ENCODE results near the gene DAPK2.

Gene DAPK2

DNA sequence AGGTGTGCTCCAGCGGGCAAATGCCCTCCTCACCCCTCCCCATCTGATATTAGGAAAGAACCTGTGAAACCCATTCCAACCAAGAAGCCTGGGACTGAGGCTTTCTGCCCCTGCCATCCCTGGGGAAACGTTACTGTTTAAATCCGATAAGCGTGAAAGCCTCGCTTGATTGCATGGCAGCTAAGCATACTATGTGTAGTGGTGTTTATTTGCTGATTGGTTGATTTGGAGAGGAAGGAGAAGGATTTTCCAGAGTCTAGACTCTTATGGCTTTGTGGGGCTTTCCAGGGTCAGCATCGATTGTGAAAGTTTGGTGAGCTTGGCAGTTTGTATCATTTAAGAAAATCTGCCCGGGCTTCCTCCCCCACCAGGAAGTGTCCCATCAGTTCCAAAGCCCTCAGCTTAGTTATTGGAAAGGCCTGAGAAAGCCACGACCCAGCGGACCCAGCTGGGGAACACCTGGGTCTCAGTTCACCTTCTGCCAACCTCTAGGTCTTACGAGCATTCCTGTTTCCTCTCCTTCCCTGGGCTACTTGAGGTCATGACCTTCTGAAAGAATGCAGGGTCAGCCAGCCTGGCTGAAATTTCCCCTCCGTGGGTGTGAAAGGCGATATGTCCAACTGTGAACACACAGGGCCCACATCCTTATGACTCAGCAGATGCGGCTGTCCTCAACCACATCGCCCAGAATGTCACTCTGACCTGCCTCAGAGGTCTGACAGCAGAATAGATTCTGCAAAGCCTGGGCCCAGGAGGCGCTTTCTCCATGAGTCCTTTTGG, 149.8 kb downstream of the DAPK2 start:
- no peak overlapping the region for H3K4me3 ChIP-seq (ENCODE audit: low read length)
- H2AFZ ChIP-seq (ENCODE audit: low read depth, low read length) = no peak overlapping the region
- H3K36me3 ChIP-seq (ENCODE audit: insufficient read depth, low read length) = no peaks in the 10 kb centered on the region

DNA sequence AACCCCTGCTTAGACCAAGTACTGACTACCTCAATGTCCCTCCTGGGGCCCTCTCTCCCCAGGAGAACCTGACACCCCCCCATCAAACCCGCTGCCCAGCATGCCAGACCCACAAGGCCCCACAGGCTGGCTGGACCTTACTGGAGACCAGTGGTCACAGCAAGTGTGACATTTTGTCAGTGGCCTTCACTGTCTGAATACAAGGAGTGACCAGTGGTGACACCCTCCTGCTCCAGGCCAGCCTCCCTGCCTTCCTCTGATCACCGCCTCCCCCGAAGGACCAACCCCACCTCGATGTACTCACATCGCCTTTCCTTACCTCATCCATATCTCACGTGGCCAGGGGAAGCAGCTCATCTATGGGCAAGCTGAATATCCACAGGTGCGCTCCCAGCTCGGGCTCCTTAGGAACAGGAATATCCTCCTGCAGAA, 150.5 kb downstream of the DAPK2 start:
- H3K27me3 ChIP-seq (ENCODE audit: insufficient read depth, low read length) = no peaks in the 10 kb centered on the region
- no peaks in the 10 kb centered on the region for H3K36me3 ChIP-seq (ENCODE audit: insufficient read depth, low read length)
- no peak overlapping the region for H3K4me3 ChIP-seq (ENCODE audit: low read length)
- no peak overlapping the region for H2AFZ ChIP-seq (ENCODE audit: low read depth, low read length)
- no peaks in the 10 kb centered on the region for H3K9me3 ChIP-seq (ENCODE audit: low read length)
- H3K4me1 ChIP-seq (ENCODE audit: insufficient read depth, low read length) = peaks cover 12% of the 10 kb centered on the region

More for the DNA sequence above, 149.8 kb downstream of the DAPK2 start:
- H3K9me3 ChIP-seq (ENCODE audit: low read length) = no peaks in the 10 kb centered on the region
- peaks cover 12% of the 10 kb centered on the region for H3K4me1 ChIP-seq (ENCODE audit: insufficient read depth, low read length)
- no peaks in the 10 kb centered on the region for H3K27me3 ChIP-seq (ENCODE audit: insufficient read depth, low read length)

DNA sequence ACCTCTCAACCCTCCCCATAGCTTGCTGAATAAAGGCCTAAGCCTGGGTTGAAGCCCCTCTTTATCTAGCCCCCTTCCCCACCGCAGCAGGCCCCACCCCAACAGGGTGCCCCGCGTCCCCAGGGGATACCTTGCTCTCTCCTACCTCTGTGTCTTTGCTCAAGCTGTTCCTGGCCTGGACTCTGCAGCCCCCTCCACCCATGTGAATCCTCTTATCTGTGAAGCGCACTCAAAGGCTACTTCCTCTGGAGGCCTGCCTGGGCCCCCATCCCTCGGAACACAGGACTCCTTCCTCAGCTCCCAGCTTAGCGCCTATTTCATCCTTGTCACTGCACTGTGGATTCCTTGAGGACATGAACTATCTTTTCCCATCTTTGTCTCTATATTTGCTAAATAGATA, 151.1 kb downstream of the DAPK2 start:
- Histone ChIP-seq H3K27me3 (ENCODE audit: insufficient read depth, low read length) (no peaks in the 10 kb centered on the region), H2AFZ (ENCODE audit: low read depth, low read length) (no peak overlapping the region), H3K4me3 (ENCODE audit: low read length) (no peak overlapping the region), H3K36me3 (ENCODE audit: insufficient read depth, low read length) (no peaks in the 10 kb centered on the region), H3K4me1 (ENCODE audit: insufficient read depth, low read length) (peaks cover 12% of the 10 kb centered on the region), H3K9me3 (ENCODE audit: low read length) (no peaks in the 10 kb centered on the region)

DNA sequence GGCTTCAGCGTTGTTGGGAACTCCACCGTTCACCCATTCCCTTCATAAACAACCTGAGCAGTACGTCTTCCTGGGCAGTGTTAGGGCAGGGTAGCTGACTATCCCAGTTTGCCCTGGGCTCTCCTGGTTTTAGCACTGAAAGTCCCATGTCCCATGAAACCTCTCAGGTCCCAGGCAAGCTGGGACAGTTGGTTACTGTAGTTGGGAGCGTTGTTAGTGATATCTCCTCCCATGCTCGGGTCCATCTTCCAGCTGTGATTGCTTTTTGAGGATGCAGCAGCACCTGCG, 151.7 kb downstream of the DAPK2 start:
- Histone ChIP-seq H2AFZ (ENCODE audit: low read depth, low read length) (no peak overlapping the region), H3K9me3 (ENCODE audit: low read length) (no peaks in the 10 kb centered on the region), H3K36me3 (ENCODE audit: insufficient read depth, low read length) (no peaks in the 10 kb centered on the region), H3K4me1 (ENCODE audit: insufficient read depth, low read length) (peaks cover 12% of the 10 kb centered on the region), H3K4me3 (ENCODE audit: low read length) (no peak overlapping the region), H3K27me3 (ENCODE audit: insufficient read depth, low read length) (no peaks in the 10 kb centered on the region)

DNA sequence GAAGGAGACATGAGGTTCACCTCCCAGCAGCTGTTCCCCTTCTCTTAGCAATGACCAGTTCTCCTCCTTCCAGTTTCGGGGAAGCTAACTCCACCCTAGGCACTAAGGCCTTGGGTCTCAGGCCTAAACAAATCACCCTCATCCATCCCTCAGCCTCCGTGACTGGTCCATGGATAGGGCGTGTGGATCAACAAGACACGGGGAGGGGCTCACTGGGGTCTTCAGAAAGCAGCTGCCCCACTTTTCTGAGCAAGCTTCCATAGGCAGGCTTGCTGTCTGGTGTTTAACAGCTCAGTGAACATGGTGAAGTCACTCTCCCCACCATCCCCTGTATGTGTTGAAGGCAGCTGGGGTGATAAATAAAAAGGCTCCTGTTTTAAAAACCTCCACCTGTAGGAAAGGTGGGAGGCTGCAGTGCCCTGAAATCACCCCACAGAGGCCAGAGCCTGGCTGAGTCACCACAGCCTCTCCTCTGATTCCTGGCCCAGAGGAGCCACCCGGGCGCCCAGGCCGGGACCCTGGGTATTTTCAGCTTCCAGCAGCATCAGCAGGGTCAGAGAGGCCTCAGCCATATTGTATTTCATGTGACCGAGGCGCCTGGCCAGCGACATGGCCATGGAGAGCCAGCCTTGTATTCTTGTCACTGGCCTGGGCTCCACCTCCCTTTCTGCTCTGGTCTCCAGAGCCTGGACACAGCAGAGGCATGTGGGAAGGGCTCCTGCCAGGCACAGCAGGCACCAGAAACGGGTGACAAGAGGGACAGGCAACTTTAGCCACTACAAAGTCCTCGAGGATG, 152.2 kb downstream of the DAPK2 start:
- H3K27me3 ChIP-seq (ENCODE audit: insufficient read depth, low read length) = no peaks in the 10 kb centered on the region
- peaks cover 12% of the 10 kb centered on the region for H3K4me1 ChIP-seq (ENCODE audit: insufficient read depth, low read length)
- no peaks in the 10 kb centered on the region for H3K36me3 ChIP-seq (ENCODE audit: insufficient read depth, low read length)
- no peak overlapping the region for H3K4me3 ChIP-seq (ENCODE audit: low read length)
- no peaks in the 10 kb centered on the region for H3K9me3 ChIP-seq (ENCODE audit: low read length)
- no peak overlapping the region for H2AFZ ChIP-seq (ENCODE audit: low read depth, low read length)

DNA sequence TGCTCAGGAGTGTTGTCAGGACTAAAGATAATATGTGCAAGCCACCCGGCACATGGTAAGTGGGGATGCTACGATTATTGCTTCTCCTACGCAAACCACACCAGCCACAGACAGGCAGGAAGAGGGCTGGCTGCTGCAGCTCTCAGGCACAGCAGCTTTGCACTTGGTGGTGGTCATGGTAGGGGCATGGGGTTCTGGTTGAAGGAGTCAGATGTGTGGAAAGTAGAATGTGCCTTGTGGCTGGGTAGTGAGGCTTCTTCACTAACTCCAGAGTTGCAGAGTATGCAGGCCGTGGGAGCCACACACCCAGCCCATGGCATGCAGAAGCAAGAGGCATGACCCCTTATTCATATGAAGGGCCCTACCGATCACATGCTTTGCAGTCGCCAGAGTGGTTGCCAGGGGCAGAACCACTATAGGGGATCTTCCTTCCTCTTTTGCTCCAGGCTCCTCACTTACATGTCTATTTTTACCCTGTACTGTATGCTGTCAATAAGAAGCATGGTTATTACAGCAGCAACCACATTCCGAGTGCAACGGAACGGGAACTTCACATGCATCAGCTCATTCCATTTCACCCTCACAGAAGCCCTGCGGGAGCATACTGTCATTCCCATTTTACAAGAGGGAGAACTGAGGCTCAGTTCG, 153.4 kb downstream of the DAPK2 start:
- no peak overlapping the region for H3K4me3 ChIP-seq (ENCODE audit: low read length)
- H2AFZ ChIP-seq (ENCODE audit: low read depth, low read length) = no peak overlapping the region
- no peaks in the 10 kb centered on the region for H3K36me3 ChIP-seq (ENCODE audit: insufficient read depth, low read length)
- H3K4me1 ChIP-seq (ENCODE audit: insufficient read depth, low read length) = peaks cover 12% of the 10 kb centered on the region
- H3K27me3 ChIP-seq (ENCODE audit: insufficient read depth, low read length) = no peaks in the 10 kb centered on the region
- H3K9me3 ChIP-seq (ENCODE audit: low read length) = no peaks in the 10 kb centered on the region

DNA sequence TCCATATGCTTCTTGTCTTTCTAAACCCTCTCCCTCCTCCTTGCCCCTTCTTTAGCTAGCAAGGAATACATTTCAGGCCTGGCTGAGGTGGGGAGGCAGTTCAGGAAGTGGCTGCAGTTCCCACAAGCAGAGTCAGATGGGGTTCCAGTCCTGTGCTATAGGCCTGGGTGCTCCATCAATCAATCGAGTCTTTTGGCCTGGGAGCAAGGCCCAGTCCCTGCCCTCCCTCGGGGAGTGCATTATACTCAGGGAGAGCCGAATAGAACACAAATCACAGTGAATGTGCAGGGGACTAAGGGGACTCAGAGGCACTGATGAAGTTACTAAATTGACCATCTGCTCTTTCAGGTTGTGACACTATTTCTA, 154.5 kb downstream of the DAPK2 start:
- no peaks in the 10 kb centered on the region for H3K27me3 ChIP-seq (ENCODE audit: insufficient read depth, low read length)
- H3K36me3 ChIP-seq (ENCODE audit: insufficient read depth, low read length) = no peaks in the 10 kb centered on the region
- no peak overlapping the region for H3K4me3 ChIP-seq (ENCODE audit: low read length)

DNA sequence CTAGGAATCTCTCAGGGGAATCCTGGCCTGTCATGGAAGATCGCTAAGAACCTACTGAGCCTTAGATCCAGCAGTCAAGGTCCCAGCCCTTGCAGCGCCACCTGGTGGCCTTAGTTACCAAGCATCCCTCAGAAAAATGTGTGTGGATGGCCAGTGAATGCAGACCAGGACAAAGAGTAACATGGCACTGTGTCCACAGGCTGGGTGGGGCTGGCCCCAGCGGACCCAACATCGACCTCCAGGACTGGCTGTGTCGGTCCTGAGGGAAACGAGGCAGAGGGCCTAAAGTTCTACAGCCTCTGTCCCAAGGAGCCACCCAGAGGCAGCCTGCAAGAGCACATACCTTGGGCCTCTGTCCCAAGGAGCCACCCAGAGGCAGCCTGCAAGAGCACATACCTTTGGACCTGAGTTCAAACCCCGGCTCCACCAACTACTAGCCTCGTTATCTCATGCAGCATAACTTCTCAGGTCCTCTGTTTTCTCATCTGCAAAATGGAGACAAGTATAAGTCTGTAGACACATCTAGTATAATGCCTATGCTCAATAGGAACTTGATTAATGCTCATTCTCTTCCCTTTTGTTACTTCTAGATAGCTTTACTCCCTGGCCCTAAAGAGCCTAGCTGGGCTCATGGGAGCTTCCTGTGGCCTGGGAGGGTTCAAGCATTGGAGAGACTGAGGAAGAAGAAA, 155.1 kb downstream of the DAPK2 start:
- Histone ChIP-seq H3K36me3 (ENCODE audit: insufficient read depth, low read length) (no peaks in the 10 kb centered on the region), H2AFZ (ENCODE audit: low read depth, low read length) (no peak overlapping the region), H3K27me3 (ENCODE audit: insufficient read depth, low read length) (no peaks in the 10 kb centered on the region), H3K9me3 (ENCODE audit: low read length) (no peaks in the 10 kb centered on the region), H3K4me1 (ENCODE audit: insufficient read depth, low read length) (no peaks in the 10 kb centered on the region), H3K4me3 (ENCODE audit: low read length) (no peak overlapping the region)

More for the DNA sequence above, 154.5 kb downstream of the DAPK2 start:
- Histone ChIP-seq H3K9me3 (ENCODE audit: low read length) (no peaks in the 10 kb centered on the region), H3K4me1 (ENCODE audit: insufficient read depth, low read length) (peaks cover 5% of the 10 kb centered on the region), H2AFZ (ENCODE audit: low read depth, low read length) (no peak overlapping the region)

DNA sequence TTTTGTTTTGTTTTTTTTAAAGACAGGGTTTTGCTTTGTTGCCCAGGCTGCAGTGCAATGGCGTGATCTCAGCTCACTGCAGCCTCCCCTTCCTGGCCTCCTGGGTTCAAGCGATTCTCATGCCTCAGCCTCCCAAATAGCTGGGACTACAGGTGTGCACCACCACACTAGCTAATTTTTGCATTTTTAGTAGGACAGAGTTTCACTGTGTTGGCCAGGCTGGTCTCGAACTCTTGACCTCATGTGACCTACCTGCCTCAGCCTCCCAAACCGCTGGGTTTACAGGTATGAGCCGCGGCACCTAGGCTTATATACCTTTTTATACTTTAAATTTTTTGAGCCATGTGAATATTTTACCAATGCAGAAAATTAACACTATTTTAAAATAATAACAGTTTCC, 155.7 kb downstream of the DAPK2 start:
- no peaks in the 10 kb centered on the region for H3K27me3 ChIP-seq (ENCODE audit: insufficient read depth, low read length)
- no peak overlapping the region for H2AFZ ChIP-seq (ENCODE audit: low read depth, low read length)
- H3K9me3 ChIP-seq (ENCODE audit: low read length) = no peaks in the 10 kb centered on the region
- H3K4me3 ChIP-seq (ENCODE audit: low read length) = no peak overlapping the region
- H3K36me3 ChIP-seq (ENCODE audit: insufficient read depth, low read length) = no peaks in the 10 kb centered on the region
- H3K4me1 ChIP-seq (ENCODE audit: insufficient read depth, low read length) = no peaks in the 10 kb centered on the region

DNA sequence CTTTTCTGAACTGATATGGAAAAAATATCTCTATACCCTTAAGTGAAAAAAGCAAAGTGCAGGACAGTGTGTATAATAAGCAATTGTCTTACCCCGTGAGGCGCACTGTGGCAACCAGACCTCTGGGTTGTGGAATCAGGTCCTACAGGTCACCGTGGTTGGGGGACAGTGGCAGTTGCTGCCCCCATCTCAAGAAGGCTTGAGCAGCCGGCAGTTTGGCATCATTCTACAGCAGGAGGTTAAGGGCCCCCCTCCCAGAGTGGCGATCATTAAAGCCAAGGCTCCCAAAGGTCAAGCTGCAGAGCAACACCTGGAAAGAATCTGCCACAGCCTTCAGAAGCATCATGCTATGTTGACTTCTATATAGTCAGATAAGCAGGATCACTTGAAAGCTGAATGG, 156.5 kb downstream of the DAPK2 start:
- no peaks in the 10 kb centered on the region for H3K36me3 ChIP-seq (ENCODE audit: insufficient read depth, low read length)
- no peaks in the 10 kb centered on the region for H3K4me1 ChIP-seq (ENCODE audit: insufficient read depth, low read length)
- H3K27me3 ChIP-seq (ENCODE audit: insufficient read depth, low read length) = no peaks in the 10 kb centered on the region
- H3K4me3 ChIP-seq (ENCODE audit: low read length) = no peak overlapping the region
- no peak overlapping the region for H2AFZ ChIP-seq (ENCODE audit: low read depth, low read length)
- H3K9me3 ChIP-seq (ENCODE audit: low read length) = no peaks in the 10 kb centered on the region

DNA sequence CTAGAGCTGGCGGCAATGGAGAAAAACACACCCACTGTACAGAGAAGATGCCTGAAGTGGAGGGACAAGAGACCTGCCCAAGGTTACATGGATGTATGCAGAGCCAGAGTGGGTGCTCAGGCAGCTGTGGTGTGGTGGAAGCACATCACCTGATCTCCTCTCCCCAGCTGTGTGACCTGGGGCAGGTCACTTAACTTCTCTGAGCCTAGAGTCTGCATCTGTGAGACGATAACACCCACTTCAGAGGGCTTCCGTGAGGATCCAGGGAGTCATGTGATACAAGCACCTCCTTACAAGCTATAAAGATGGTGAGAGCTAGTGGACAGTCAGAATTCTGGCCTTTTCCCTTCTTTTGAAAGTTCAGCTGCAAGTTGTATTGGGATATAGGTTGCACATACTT, 157.5 kb downstream of the DAPK2 start:
- Histone ChIP-seq H3K4me1 (ENCODE audit: insufficient read depth, low read length) (no peaks in the 10 kb centered on the region), H2AFZ (ENCODE audit: low read depth, low read length) (no peak overlapping the region), H3K36me3 (ENCODE audit: insufficient read depth, low read length) (no peaks in the 10 kb centered on the region), H3K9me3 (ENCODE audit: low read length) (no peaks in the 10 kb centered on the region), H3K4me3 (ENCODE audit: low read length) (no peak overlapping the region), H3K27me3 (ENCODE audit: insufficient read depth, low read length) (no peaks in the 10 kb centered on the region)

DNA sequence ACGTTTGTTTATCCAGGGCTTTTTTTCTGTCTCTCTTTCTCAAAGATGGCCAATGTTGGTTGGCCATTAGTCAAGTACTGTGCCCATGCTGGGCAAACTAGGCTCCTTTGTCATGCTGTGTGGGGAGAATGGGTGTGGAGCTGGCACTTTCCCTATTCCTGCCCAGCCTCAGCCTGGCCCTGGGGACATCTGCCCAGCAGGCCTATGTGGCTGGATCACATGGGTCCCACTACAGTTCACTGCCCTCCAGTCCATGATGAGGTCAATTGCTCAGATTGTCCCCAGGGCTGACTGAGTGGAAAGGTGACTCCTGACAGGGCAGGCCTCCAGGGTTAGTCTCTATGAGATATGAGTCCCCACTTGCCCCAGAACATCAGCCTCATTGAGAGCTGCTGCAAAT, 158.1 kb downstream of the DAPK2 start:
- H3K27me3 ChIP-seq (ENCODE audit: insufficient read depth, low read length) = no peaks in the 10 kb centered on the region
- no peaks in the 10 kb centered on the region for H3K36me3 ChIP-seq (ENCODE audit: insufficient read depth, low read length)
- H3K4me3 ChIP-seq (ENCODE audit: low read length) = no peak overlapping the region
- no peaks in the 10 kb centered on the region for H3K4me1 ChIP-seq (ENCODE audit: insufficient read depth, low read length)
- no peak overlapping the region for H2AFZ ChIP-seq (ENCODE audit: low read depth, low read length)
- H3K9me3 ChIP-seq (ENCODE audit: low read length) = no peaks in the 10 kb centered on the region

DNA sequence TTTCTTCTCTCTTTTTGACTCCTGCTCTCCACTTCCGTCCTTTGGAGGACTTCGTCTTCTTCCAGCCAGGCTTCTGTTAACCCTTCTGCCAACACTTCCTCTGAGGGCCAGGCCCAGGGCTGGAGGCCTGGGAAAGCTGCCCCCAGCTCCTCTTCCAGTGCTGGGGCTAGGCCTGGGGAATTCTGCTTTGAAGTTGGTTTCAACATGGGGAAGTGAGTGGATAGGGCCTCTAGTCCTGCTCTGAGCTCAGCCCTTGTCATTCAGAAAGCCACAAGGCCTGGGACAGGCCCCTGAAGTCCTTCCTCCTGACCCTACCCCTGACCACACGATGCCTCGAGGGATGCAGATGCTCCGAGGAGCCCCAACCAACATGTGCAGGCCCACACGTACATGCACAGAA, 158.7 kb downstream of the DAPK2 start:
- H3K27me3 ChIP-seq (ENCODE audit: insufficient read depth, low read length) = no peaks in the 10 kb centered on the region
- no peaks in the 10 kb centered on the region for H3K9me3 ChIP-seq (ENCODE audit: low read length)
- no peak overlapping the region for H2AFZ ChIP-seq (ENCODE audit: low read depth, low read length)
- no peak overlapping the region for H3K4me3 ChIP-seq (ENCODE audit: low read length)
- H3K36me3 ChIP-seq (ENCODE audit: insufficient read depth, low read length) = no peaks in the 10 kb centered on the region
- no peaks in the 10 kb centered on the region for H3K4me1 ChIP-seq (ENCODE audit: insufficient read depth, low read length)
